Nasal cavity respiratory epithelium epithelial cell of viscerocranial mucosa (primary cell): Measurements from ENCODE around the gene LINC00305. TPM values are rescaled to one million over a fixed set of nuclear protein-coding genes. Genes with fewer than 3 reads are reported as not detected.

Source experiments
- total RNA-seq: library from RNA; depleted of rRNA; stranded (reverse); fragments of >200 nt; gene quantifications from 2 replicates; pipeline ENCODE4 v1.2.3, GENCODE V29; 2014

Gene LINC00305
- not detected in 2 replicates for total RNA-seq

GRCh38 chr18:64148988-64149387 lies at the start of gene LINC00305:
Gene LINC00305, minus strand, starts transcription at chr18:64149088.

Other genes with a start within 250 kb of the LINC00305 start
- under 0.01 and 0.43 TPM in 2 replicates for gene SERPINB10, start 241.1 kb downstream of the LINC00305 start, total RNA-seq
- gene HMSD, start 199.8 kb downstream of the LINC00305 start, total RNA-seq: under 0.01 TPM in 1 of 2 replicates, not detected in the other
- gene SERPINB8, start 179.0 kb downstream of the LINC00305 start, total RNA-seq: 29.2 and 41.0 TPM in 2 replicates